ENCODE measurements around the gene SLC9A3. TPM values are rescaled to one million over a fixed set of nuclear protein-coding genes. Genes with fewer than 3 reads are reported as not detected.

SLC9A3 gene
- total RNA-seq, 1 donor from 2014 or later: 3.3 TPM

DNA sequence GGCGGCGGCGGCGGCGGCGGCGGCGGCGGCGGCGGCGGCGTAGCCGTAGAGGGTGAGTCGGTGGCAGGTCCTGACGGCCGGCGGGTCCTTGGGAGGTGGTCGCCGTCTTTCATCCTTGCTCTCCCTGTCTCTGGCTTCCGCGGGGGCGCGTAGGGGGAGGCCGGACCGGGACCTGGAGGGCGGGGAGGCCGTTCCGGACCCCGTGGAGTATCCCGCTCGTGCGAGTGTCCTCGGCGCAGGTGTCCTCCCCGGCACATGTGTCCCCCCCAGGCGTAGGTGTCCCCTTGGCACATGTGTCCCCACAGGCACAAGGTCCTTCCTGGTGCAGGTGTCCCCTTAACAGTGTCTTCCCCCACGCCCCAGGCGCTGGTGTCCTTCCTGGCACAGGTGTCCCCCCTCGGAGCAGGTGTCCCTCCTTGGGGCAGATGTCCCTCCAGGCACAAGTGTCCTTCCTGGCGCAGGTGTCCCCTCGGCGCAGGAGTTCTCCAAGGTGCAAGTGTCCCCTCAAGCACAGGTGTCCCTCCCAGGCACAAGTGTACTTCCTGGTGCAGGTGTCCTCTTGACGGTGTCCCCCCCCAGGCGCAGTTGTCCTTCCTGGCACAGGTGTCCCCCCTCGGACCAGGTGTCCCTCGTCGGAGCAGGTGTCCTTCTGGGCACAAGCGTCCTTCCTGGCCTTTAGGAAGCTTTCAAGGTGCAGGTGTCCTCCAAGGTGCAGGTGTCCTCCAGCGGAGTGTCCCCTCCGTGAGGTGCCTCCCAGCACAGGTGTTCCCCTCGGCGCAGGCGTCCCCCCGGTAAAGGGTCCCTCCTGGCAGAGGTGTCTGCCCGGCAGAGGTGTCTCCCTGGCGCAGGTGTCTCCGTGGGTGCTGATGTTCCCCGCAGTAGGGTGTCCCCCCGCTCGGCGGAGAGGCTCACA, 80.8 kb downstream of the SLC9A3 start:
- Mint-ChIP-seq H3K36me3 (ENCODE audit: low read depth) (peaks cover 34% of the 10 kb centered on the region), H3K4me3 (peak overlapping the region; percentile 98), H3K9me3 (no peaks in the 10 kb centered on the region), H3K27me3 (no peaks in the 10 kb centered on the region), H3K27ac (peak overlapping the region; percentile 76), H3K4me1 (peaks cover 32% of the 10 kb centered on the region)
- intact Hi-C loops (cut with micrococcal nuclease): loop anchor here (10.0 kb wide), 1 partner anchor 451 kb away; the partner anchor contains the start of genes BRD9 and TRIP13
- DNase-seq: no peak

DNA sequence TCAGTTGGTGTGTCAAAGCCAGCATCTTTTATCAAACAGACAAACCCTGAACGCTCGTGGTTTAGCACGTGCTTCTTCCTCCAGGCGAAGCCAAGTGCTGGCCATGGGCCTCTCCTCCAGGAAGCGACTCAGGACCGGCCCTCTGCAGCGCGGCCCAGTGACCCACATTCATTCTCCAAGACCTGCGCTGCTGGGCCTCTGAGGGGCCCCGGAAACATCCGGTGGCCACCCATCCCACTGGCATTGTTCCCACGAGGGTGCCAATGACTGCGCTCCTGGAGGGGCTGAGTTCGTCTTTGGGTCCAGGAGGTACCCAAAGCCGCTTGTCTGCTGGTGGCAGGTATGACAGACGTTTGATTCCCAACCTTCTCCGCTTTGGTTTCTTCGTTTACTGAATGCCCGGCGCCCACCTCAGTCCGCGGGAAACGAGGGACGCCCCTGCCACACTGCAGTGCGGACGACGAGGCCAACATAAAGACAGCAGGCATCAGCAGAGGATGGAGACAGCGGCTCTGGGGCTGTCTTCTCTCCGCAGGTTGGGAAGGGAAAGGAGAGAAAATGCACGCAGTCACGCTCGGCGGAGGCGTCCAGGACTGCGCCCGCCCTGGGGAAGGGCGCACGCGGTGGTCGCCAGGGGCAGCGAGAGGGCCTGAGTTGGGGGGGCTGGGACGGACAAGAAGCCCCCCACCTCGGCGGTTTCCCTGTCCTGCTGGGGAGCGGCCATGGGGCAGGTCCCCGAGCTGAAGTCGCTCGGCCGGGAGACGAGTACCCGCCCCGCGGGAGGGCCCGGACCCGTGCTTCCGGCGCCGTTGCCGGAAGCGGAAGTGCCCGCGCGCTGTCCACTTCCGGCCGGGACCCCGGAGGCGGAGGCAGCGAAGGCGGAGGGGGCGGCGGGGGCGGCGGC, 81.7 kb downstream of the SLC9A3 start, which contains the start of gene EXOC3:
EXOC3 (plus strand) TSS at position 842 of the 904 bp plus-strand sequence. CDS start 3,030 bp downstream, outside the sequence.
- DNase-seq: peak; percentile 95
- H3K4me3 Mint-ChIP-seq: peak within 1 kb of the TSS; percentile 98
- intact Hi-C loops (cut with micrococcal nuclease): loop anchor here (10.0 kb wide), 1 partner anchor 452 kb away; the partner anchor contains the start of genes BRD9 and TRIP13
- H3K27ac Mint-ChIP-seq: peak within 1 kb of the TSS; percentile 98
- H3K9me3 Mint-ChIP-seq: no peaks in the 10 kb centered on the region
- peaks cover 27% of the 10 kb centered on the region for H3K36me3 Mint-ChIP-seq (ENCODE audit: low read depth)
- H3K27me3 Mint-ChIP-seq: no peaks in the 10 kb centered on the region
- peaks cover 30% of the 10 kb centered on the region for H3K4me1 Mint-ChIP-seq

DNA sequence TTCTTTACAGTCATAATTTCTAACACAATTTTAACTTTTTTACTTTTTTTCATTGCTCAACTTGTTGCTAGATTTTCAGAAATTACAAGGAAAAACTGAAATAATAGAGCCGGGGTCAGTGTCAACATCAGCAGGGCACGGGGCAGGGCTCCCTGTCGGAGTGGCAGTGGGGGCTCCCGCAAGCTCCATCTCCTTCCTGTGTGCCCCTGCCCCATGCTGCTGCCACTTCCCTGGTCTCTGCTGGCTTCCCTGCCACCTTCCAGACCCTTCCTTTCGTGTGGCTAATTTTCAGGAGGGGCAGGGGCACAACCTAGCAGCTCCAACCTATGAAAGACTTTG, 82.3 kb downstream of the SLC9A3 start:
- peaks cover 28% of the 10 kb centered on the region for H3K4me1 Mint-ChIP-seq
- peaks cover 21% of the 10 kb centered on the region for H3K36me3 Mint-ChIP-seq (ENCODE audit: low read depth)
- intact Hi-C loops (cut with micrococcal nuclease): loop anchor here (10.0 kb wide), 1 partner anchor 453 kb away; the partner anchor contains the start of genes BRD9 and TRIP13
- no peak for DNase-seq
- H3K27ac Mint-ChIP-seq: peak overlapping the region; percentile 98
- peak overlapping the region; percentile 98 for H3K4me3 Mint-ChIP-seq
- H3K9me3 Mint-ChIP-seq: no peaks in the 10 kb centered on the region
- no peaks in the 10 kb centered on the region for H3K27me3 Mint-ChIP-seq

DNA sequence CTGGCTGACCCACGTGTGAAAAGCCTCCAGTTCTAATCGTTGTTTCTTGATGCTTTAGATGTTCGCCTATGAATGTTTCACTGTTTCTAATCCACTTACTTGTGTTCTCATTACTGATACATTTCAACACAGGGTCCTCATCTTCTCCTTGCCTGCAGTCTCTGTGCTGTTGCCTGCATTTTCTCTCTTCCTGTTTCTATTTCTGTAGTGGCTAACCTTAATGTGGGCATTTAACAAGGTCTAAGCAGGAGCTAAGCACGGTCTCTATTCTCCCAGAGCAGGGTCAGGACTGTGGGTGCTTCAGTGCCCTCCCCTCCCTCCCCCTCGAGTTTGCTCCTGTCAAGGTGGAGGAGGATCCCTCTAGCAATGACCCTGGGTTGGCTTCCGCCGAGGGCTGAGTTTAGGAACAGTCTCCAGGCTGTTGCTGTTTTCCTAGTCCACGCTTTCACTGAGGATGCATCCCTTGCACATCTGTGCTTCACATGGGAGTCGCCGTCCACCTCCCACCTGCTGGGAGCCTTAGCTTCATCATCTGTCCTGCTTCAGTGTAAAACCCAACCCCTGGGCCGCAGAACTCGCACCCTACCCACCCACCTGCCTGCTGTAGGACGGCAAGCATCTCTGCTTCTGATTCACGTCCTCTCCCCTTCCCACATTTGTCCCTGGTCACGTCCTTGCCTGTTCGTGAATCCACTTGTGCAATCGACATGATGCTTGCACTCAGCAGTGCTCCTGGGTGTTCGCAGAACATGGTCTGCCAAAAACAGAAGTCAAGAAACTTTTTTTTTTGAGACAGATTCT, 83.6 kb downstream of the SLC9A3 start:
- Mint-ChIP-seq H3K4me1 (peaks cover 21% of the 10 kb centered on the region), H3K36me3 (ENCODE audit: low read depth) (peaks cover 13% of the 10 kb centered on the region), H3K4me3 (no peak overlapping the region), H3K27ac (peak overlapping the region; percentile 62), H3K9me3 (no peaks in the 10 kb centered on the region), H3K27me3 (no peaks in the 10 kb centered on the region)
- no peak for DNase-seq
- intact Hi-C loops (cut with micrococcal nuclease): loop anchor here (10.0 kb wide), 1 partner anchor 454 kb away; the partner anchor contains the start of genes BRD9 and TRIP13

DNA sequence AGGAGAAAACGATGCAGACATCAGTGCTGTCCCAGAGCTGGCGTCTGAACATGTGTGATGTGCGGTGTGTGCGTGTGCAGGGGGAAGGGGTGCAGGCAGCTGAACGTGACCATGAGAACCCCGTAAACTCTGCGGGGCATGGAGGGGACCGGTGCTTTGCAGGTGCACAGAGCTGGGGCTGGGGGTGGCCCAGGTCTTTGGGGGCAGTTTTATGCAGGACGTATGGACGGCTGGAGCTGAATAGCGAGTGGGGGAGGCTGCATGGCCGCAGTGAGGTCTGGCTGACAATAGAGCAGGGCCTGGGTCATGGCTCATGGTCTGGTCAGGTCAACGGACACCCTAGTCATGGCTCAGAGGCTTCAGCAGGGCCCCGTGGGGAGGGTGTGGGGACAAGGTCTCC, 84.6 kb downstream of the SLC9A3 start:
- H3K36me3 Mint-ChIP-seq (ENCODE audit: low read depth): peaks cover 10% of the 10 kb centered on the region
- H3K9me3 Mint-ChIP-seq: no peaks in the 10 kb centered on the region
- H3K4me1 Mint-ChIP-seq: peaks cover 16% of the 10 kb centered on the region
- DNase-seq: no peak
- H3K27me3 Mint-ChIP-seq: no peaks in the 10 kb centered on the region
- no peak overlapping the region for H3K4me3 Mint-ChIP-seq
- intact Hi-C loops (cut with micrococcal nuclease): loop anchor here (10.0 kb wide), 1 partner anchor 455 kb away; the partner anchor contains the start of genes BRD9 and TRIP13
- H3K27ac Mint-ChIP-seq: peak overlapping the region; percentile 48

DNA sequence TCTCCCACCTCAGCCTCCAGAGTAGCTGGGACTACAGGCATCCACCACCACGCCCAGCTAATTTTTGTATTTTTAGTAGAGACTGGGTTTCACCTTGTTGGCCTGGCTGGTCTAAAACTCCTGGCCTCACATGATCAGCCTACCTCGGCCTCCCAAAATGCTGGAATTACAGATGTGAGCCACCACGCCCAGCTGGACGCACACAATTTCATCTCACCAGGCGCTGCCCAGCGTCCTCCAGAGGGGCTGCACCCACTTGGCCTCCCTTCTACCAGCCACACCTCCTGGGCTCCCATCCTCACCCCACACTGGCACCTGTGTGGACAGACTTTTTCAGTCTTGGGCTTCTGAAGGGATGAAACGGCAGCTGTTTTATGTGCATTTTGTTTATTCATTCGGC, 85.1 kb downstream of the SLC9A3 start:
- peaks cover 12% of the 10 kb centered on the region for H3K4me1 Mint-ChIP-seq
- peaks cover 7% of the 10 kb centered on the region for H3K36me3 Mint-ChIP-seq (ENCODE audit: low read depth)
- no peak overlapping the region for H3K27ac Mint-ChIP-seq
- H3K27me3 Mint-ChIP-seq: no peaks in the 10 kb centered on the region
- H3K4me3 Mint-ChIP-seq: no peak overlapping the region
- no peaks in the 10 kb centered on the region for H3K9me3 Mint-ChIP-seq
- intact Hi-C loops (cut with micrococcal nuclease): no loop called here
- DNase-seq: no peak

DNA sequence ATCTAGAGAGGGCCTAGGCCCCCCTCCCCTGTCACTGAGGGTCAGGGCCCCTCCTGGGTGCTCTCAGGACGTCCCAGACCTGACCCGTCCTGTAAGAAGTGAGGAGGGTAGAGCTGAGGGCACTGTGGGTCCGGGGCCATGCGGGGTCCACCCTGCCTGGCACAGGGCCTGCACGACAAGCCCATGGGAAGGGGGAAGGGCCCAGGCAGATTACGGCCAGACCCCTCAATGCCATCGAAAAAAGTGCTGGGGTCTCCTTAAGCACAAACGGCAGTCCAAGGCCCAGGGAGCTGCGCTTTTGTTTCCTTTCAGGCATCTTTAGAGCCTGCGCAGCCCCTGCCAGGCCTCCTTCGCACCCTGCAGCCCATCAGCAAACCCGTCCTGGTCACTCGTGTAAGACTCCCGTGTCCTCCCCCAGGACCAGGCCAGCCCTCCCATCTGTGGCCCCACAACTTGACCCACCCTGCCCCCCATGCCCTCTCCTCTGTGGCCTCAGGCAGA, 85.7 kb downstream of the SLC9A3 start:
- DNase-seq: no peak
- H3K27ac Mint-ChIP-seq: no peak overlapping the region
- no peaks in the 10 kb centered on the region for H3K27me3 Mint-ChIP-seq
- H3K4me1 Mint-ChIP-seq: peaks cover 10% of the 10 kb centered on the region
- H3K9me3 Mint-ChIP-seq: no peaks in the 10 kb centered on the region
- H3K4me3 Mint-ChIP-seq: no peak overlapping the region
- H3K36me3 Mint-ChIP-seq (ENCODE audit: low read depth): peaks cover 6% of the 10 kb centered on the region
- intact Hi-C loops (cut with micrococcal nuclease): no loop called here

DNA sequence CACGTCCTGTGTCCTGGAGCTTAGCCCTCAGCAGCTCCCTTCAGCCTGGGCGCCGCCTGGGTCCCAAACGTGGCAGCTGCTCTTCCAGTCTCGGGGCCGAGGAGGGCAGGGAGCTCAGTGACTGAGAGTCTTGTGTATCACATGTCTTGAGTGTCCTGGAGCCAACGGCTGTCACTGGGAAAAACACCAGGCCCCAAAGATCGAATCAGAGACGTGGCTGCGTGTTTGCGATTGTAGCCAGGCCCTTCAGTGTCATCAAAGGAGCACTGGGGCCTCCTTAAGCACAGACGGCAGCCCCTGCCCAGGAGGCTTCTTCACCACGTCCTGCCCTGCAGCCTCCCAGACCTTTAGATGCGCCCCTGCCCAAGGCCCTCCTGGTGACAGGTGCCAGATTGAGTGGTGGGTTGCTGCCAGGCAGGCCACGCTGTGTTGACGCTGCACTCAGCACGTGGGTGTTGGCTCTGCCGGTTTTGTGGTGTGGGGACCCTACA, 86.9 kb downstream of the SLC9A3 start:
- H3K27me3 Mint-ChIP-seq: no peaks in the 10 kb centered on the region
- peaks cover 3% of the 10 kb centered on the region for H3K36me3 Mint-ChIP-seq (ENCODE audit: low read depth)
- no peak overlapping the region for H3K27ac Mint-ChIP-seq
- no peak for DNase-seq
- H3K4me1 Mint-ChIP-seq: peaks cover 7% of the 10 kb centered on the region
- intact Hi-C loops (cut with micrococcal nuclease): no loop called here
- no peak overlapping the region for H3K4me3 Mint-ChIP-seq
- H3K9me3 Mint-ChIP-seq: no peaks in the 10 kb centered on the region

DNA sequence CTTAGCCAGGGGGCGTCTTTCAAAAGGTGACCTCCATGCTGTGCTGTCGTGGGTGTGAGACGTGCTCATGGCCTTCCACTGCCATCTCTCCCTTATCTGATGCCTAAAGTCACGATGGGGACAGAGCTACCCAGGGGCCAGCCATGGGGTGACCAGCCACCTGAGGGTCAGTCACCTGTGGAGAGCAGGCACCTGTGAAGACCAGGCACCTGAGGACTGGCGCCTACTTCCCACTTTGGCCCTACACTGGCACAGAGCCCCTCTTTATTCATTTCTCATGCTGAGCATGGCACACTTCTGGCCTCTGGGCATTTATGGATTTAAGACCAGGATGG, 87.6 kb downstream of the SLC9A3 start:
- intact Hi-C loops (cut with micrococcal nuclease): no loop called here
- DNase-seq: no peak

DNA sequence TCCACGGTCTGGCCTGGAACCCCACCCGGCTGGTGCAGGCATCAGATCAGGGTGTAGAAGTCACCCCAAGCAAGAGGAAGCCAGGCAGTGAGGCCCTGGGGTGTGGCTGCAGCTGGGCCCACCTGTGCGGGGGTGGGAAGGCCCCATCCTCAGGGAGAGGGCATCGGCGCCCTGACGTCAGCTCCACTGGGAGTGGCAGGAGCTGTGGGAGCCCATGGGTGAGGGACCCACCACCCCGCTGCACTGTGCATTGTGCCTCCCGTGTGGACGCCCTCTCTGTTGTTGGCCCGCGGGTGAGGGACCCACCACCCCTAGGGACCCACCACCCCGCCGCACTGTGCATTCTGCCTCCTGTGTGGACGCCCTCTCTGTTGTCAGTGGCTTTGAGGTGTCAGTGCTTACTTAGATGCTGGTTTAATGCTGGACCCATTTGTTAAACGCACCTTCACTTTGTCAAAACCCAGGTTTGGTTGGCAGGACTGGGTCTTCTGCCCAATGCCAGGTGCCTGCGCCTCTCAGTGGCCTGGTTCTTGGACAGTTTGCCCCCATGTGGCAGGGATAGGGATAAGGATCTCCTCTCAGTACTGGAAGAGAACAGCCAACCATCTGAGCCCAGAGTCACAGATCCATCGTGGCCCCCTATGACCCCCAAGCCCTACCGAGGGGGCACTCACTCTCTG, 88.1 kb downstream of the SLC9A3 start:
- Mint-ChIP-seq H3K27me3 (no peaks in the 10 kb centered on the region), H3K4me3 (no peak overlapping the region), H3K27ac (no peak overlapping the region), H3K36me3 (ENCODE audit: low read depth) (peaks cover 2% of the 10 kb centered on the region), H3K9me3 (no peaks in the 10 kb centered on the region), H3K4me1 (peaks cover 4% of the 10 kb centered on the region)
- intact Hi-C loops (cut with micrococcal nuclease): no loop called here
- DNase-seq: no peak

More for the DNA sequence above, 87.6 kb downstream of the SLC9A3 start:
- Mint-ChIP-seq H3K9me3 (no peaks in the 10 kb centered on the region), H3K27ac (no peak overlapping the region), H3K4me1 (peaks cover 4% of the 10 kb centered on the region), H3K36me3 (ENCODE audit: low read depth) (peaks cover 2% of the 10 kb centered on the region), H3K4me3 (no peak overlapping the region), H3K27me3 (no peaks in the 10 kb centered on the region)

DNA sequence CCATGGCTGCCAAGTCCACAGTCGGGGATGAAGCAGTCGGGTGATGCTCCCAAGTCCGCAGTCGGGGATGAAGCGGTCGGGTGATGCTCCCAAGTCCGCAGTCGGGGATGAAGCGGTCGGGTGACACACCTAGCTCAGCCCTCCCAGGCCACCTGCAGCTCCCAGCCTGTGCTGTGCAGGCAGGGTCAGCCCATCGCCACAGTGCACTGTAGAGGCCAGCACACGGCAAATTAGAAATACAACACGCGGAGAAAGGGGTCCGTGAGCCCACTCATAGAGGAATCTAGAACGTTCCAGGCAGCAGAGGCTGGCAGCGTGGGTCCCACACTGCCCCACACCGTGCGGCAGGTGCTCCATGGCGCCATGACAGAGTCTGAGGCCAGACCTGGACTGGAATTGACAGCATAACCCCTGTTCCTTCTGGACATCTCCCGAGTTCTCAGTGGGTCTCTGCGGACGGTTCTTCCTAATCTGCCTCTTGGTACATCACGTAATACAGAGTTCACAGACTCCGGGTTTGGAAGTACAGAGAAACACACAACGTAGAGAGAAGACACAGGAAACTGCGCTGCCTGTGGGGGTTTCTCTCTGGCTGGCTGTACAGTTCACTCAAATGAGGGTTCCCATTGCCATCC, 89.0 kb downstream of the SLC9A3 start:
- H3K36me3 Mint-ChIP-seq (ENCODE audit: low read depth): no peaks in the 10 kb centered on the region
- no peak for DNase-seq
- H3K27me3 Mint-ChIP-seq: no peaks in the 10 kb centered on the region
- H3K9me3 Mint-ChIP-seq: no peaks in the 10 kb centered on the region
- peaks cover 3% of the 10 kb centered on the region for H3K4me1 Mint-ChIP-seq
- intact Hi-C loops (cut with micrococcal nuclease): no loop called here
- no peak overlapping the region for H3K27ac Mint-ChIP-seq
- H3K4me3 Mint-ChIP-seq: no peak overlapping the region

DNA sequence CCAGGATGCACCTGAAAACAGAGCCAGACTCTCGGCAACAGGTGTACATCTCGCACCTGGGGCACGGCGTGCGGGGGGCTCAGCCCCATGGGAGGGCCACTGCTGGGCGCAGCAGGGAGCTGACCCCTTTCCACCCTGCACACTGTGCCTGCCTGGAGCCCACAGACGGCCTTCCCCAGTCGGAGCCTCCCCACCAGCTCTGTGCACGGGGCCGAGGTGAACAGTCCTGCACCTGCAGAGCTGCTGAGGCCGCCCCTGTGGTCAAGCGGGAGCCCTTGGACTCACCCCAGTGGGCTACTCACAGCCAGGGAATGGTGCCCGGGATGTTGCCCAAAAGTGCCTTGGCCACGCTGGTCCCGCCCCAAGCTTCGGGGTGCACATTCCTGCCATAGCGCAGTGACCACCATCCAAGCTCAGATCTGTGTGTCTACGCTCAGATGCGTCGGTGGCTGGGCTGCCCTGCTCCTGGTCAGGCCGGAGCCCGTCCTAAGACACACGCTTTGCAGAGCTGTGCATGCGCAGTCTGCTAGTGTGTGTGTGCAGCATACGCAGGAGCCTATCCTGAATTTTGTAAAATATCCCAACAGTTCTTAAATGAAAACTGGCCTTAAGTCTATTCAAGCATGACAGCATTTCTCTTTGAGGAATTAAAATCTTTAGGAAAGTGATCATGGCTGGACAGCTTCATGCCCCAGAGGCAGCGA, 89.7 kb downstream of the SLC9A3 start:
- intact Hi-C loops (cut with micrococcal nuclease): loop anchor here (5.0 kb wide), 1 partner anchor 247 kb away; no protein-coding TSS in a partner anchor
- Mint-ChIP-seq H3K27ac (no peak overlapping the region), H3K4me3 (no peak overlapping the region), H3K27me3 (no peaks in the 10 kb centered on the region), H3K4me1 (peaks cover 3% of the 10 kb centered on the region), H3K36me3 (ENCODE audit: low read depth) (peaks cover 2% of the 10 kb centered on the region), H3K9me3 (no peaks in the 10 kb centered on the region)
- DNase-seq: no peak
